ENCODE measurements around the gene ARHGEF26.

The ARHGEF26 gene

GRCh38 chr3:154129625-154130024 lies 8.4 kb downstream of the ARHGEF26 start:
- FAIRE-seq = no peak
- no peak for DNase-seq (ENCODE audit: insufficient read length, low spot score)
- TF ChIP-seq POLR2A (IDR thresholded peaks at IDR 0.05; ENCODE audit: low read depth, low read length) (no peak), SPI1 (IDR thresholded peaks at IDR 0.05; ENCODE audit: low read depth, low read length) (no peak), POU2F2 (IDR thresholded peaks at IDR 0.05; ENCODE audit: low read depth, low read length) (no peak)

- no peak for FAIRE-seq
- no peak for DNase-seq (ENCODE audit: insufficient read length, low spot score)
- TF ChIP-seq POLR2AphosphoS5 (IDR thresholded peaks at IDR 0.05; ENCODE audit: low read depth, low read length) (no peak), POLR2A (IDR thresholded peaks at IDR 0.05; ENCODE audit: low read depth, low read length) (no peak), SPI1 (IDR thresholded peaks at IDR 0.05; ENCODE audit: low read depth, low read length) (no peak), PAX5 (IDR thresholded peaks at IDR 0.05; ENCODE audit: insufficient read depth, low read length, severe bottlenecking) (no peak), POU2F2 (IDR thresholded peaks at IDR 0.05; ENCODE audit: low read depth, low read length) (no peak), TAF1 (IDR thresholded peaks at IDR 0.05; ENCODE audit: low read depth, low read length) (no peak)
Observed at GRCh38 chr3:154130540-154130939, 9.3 kb downstream of the ARHGEF26 start.

- TF ChIP-seq TAF1 (IDR thresholded peaks at IDR 0.05; ENCODE audit: low read depth, low read length) (no peak), SPI1 (IDR thresholded peaks at IDR 0.05; ENCODE audit: low read depth, low read length) (no peak), POU2F2 (IDR thresholded peaks at IDR 0.05; ENCODE audit: low read depth, low read length) (no peak), POLR2AphosphoS5 (IDR thresholded peaks at IDR 0.05; ENCODE audit: low read depth, low read length) (no peak), PAX5 (IDR thresholded peaks at IDR 0.05; ENCODE audit: insufficient read depth, low read length, severe bottlenecking) (no peak), POLR2A (IDR thresholded peaks at IDR 0.05; ENCODE audit: low read depth, low read length) (no peak)
- no peak for FAIRE-seq
- DNase-seq (ENCODE audit: insufficient read length, low spot score) = no peak
Observed at GRCh38 chr3:154131830-154132229, 10.6 kb downstream of the ARHGEF26 start.

DNA sequence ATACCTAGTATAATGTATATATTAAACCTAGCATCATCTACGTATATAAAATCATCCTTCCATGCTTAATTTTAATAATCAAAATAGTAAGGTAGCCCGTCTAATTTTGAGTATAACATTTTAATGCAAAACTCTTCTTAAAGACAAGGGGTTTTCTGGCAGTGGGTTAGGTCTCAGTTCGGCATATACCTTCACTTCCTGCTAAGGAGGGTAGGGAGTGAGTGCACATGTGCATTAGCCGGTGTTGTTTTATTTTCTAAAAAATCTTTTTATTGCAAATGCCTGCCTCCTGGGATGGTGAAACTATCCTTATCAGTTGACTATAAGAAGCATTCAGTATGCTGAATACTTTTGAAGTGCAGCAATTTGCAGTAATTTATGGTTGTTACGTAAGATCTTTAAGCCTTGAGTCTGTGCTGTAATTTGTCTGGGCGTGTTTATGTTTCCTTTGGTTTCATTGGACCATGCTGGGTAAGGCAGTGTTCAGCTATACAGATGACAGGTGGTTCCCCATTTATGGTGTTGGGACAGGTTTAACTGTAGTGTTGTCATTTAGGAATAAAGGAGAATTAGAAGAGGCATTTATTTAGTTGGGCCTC lies 11.7 kb downstream of the ARHGEF26 start:
- TF ChIP-seq POLR2A (IDR thresholded peaks at IDR 0.05; ENCODE audit: low read depth, low read length) = no peak
- TF ChIP-seq PAX5 (IDR thresholded peaks at IDR 0.05; ENCODE audit: insufficient read depth, low read length, severe bottlenecking) = no peak
- no peak for TF ChIP-seq SPI1 (IDR thresholded peaks at IDR 0.05; ENCODE audit: low read depth, low read length)
- no peak for TF ChIP-seq POLR2AphosphoS5 (IDR thresholded peaks at IDR 0.05; ENCODE audit: low read depth, low read length)
- TF ChIP-seq TAF1 (IDR thresholded peaks at IDR 0.05; ENCODE audit: low read depth, low read length) = no peak
- no peak for TF ChIP-seq POU2F2 (IDR thresholded peaks at IDR 0.05; ENCODE audit: low read depth, low read length)
- no peak for DNase-seq (ENCODE audit: insufficient read length, low spot score)
- no peak for FAIRE-seq

GRCh38 chr3:154135511-154136173 lies 14.5 kb downstream of the ARHGEF26 start:
- DNase-seq (ENCODE audit: insufficient read length, low spot score) (no peak), FAIRE-seq (no peak)
- TF ChIP-seq POU2F2 (IDR thresholded peaks at IDR 0.05; ENCODE audit: low read depth, low read length) = no peak
- no peak for TF ChIP-seq POLR2A (IDR thresholded peaks at IDR 0.05; ENCODE audit: low read depth, low read length)
- no peak for TF ChIP-seq PAX5 (IDR thresholded peaks at IDR 0.05; ENCODE audit: insufficient read depth, low read length, severe bottlenecking)
- TF ChIP-seq POLR2AphosphoS5 (IDR thresholded peaks at IDR 0.05; ENCODE audit: low read depth, low read length) = no peak
- no peak for TF ChIP-seq SPI1 (IDR thresholded peaks at IDR 0.05; ENCODE audit: low read depth, low read length)
- no peak for TF ChIP-seq TAF1 (IDR thresholded peaks at IDR 0.05; ENCODE audit: low read depth, low read length)

DNA sequence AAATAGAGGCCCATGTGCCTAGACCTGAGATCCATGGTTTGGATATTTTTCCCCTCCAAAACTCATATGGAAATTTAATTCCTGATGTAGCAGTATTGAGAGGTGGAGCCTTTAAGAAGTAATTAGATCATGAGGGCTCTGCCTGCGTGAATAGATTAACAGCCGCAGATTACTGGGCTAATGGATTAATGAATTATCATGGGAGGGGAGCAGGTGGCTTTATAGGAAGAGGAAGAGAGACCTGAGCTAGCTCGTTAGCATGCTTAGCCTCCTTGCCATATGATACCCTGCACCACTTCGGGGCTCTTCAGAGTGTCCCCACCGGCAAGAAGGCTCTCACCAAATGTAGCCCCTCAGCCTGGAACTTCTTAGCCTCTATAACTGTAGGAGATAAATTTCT lies 15.8 kb downstream of the ARHGEF26 start:
- TF ChIP-seq SPI1 (IDR thresholded peaks at IDR 0.05; ENCODE audit: low read depth, low read length) (no peak), POU2F2 (IDR thresholded peaks at IDR 0.05; ENCODE audit: low read depth, low read length) (no peak), POLR2A (IDR thresholded peaks at IDR 0.05; ENCODE audit: low read depth, low read length) (no peak), POLR2AphosphoS5 (IDR thresholded peaks at IDR 0.05; ENCODE audit: low read depth, low read length) (no peak), PAX5 (IDR thresholded peaks at IDR 0.05; ENCODE audit: insufficient read depth, low read length, severe bottlenecking) (no peak), TAF1 (IDR thresholded peaks at IDR 0.05; ENCODE audit: low read depth, low read length) (no peak)
- DNase-seq (ENCODE audit: insufficient read length, low spot score) = no peak
- no peak for FAIRE-seq

DNA sequence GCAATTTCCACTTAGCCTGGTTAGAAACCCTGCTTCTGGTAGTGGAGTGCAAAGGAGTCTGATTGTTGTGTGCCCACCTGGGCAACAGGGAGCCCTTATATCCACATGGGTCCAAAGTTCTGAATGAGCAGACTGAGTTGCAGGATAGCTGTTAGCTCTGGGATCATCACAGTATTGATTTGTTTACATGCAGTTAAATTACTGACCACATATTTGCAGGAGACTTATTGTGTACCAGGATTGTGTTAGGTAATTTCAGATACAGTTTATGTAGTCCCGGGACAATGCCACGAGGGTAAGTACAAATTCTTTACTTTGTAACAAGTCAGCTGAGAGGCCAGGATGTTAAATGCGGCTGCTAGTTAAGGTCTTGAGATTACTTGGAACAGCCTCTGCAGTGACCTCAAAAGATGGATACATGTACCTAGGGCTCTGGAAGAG lies 18.8 kb downstream of the ARHGEF26 start:
- TF ChIP-seq POLR2AphosphoS5 (IDR thresholded peaks at IDR 0.05; ENCODE audit: low read depth, low read length) = no peak
- no peak for TF ChIP-seq POLR2A (IDR thresholded peaks at IDR 0.05; ENCODE audit: low read depth, low read length)
- TF ChIP-seq SPI1 (IDR thresholded peaks at IDR 0.05; ENCODE audit: low read depth, low read length) = no peak
- TF ChIP-seq PAX5 (IDR thresholded peaks at IDR 0.05; ENCODE audit: insufficient read depth, low read length, severe bottlenecking) = no peak
- TF ChIP-seq POU2F2 (IDR thresholded peaks at IDR 0.05; ENCODE audit: low read depth, low read length) = no peak
- TF ChIP-seq TAF1 (IDR thresholded peaks at IDR 0.05; ENCODE audit: low read depth, low read length) = no peak
- DNase-seq (ENCODE audit: insufficient read length, low spot score) = no peak
- no peak for FAIRE-seq

- no peak for DNase-seq (ENCODE audit: insufficient read length, low spot score)
- TF ChIP-seq POLR2A (IDR thresholded peaks at IDR 0.05; ENCODE audit: low read depth, low read length) (no peak), POLR2AphosphoS5 (IDR thresholded peaks at IDR 0.05; ENCODE audit: low read depth, low read length) (no peak), SPI1 (IDR thresholded peaks at IDR 0.05; ENCODE audit: low read depth, low read length) (no peak), POU2F2 (IDR thresholded peaks at IDR 0.05; ENCODE audit: low read depth, low read length) (no peak), TAF1 (IDR thresholded peaks at IDR 0.05; ENCODE audit: low read depth, low read length) (no peak), PAX5 (IDR thresholded peaks at IDR 0.05; ENCODE audit: insufficient read depth, low read length, severe bottlenecking) (no peak)
- FAIRE-seq = no peak
Observed at GRCh38 chr3:154142608-154143007, 21.4 kb downstream of the ARHGEF26 start.

DNA sequence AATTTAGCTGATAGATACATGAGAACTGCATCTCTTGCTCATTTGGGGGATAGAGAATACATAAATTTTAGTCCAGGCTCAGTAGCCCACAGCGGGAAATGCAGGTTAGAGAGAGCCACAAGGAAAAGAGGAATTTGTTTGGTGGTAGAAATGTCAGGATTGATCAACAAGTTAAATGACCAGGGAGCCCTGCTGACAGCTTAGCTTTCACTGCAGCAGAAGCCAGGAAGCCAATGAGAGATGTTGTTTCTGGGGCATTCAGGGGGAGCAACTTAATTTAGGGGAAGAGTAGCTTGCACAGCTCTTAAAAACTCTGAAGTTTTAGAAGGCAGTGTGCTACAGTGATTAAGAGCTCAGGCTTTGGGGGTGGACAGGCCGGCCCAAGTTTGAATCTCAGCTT lies 22.7 kb downstream of the ARHGEF26 start:
- DNase-seq (ENCODE audit: insufficient read length, low spot score) (no peak), FAIRE-seq (no peak)
- TF ChIP-seq SPI1 (IDR thresholded peaks at IDR 0.05; ENCODE audit: low read depth, low read length) (no peak), POU2F2 (IDR thresholded peaks at IDR 0.05; ENCODE audit: low read depth, low read length) (no peak), POLR2AphosphoS5 (IDR thresholded peaks at IDR 0.05; ENCODE audit: low read depth, low read length) (no peak), TAF1 (IDR thresholded peaks at IDR 0.05; ENCODE audit: low read depth, low read length) (no peak), PAX5 (IDR thresholded peaks at IDR 0.05; ENCODE audit: insufficient read depth, low read length, severe bottlenecking) (no peak), POLR2A (IDR thresholded peaks at IDR 0.05; ENCODE audit: low read depth, low read length) (no peak)
